K562 (cell line): ENCODE results near the gene ALDH7A1. TPM values are rescaled to one million over a fixed set of nuclear protein-coding genes. Genes with fewer than 3 reads are reported as not detected.

Experiments used
- BHLHE40 ChIP-seq: IDR thresholded peaks from 2 replicates; pipeline ENCODE4 v1.6.1; 2011; ENCODE audit warnings: low read length, improper control_type of control experiment
- DPF2 ChIP-seq: fragments of 450-650 bp; IDR thresholded peaks from 2 replicates; pipeline ENCODE4 v1.6.1; 2016
- ETS2 ChIP-seq: IDR thresholded peaks from 2 replicates; pipeline ENCODE4 v1.6.1; 2016; ENCODE audit warnings: borderline replicate concordance, missing genetic modification characterization, mild to moderate bottlenecking, moderate library complexity, missing compliant biosample characterization; ENCODE audit not compliant: poor library complexity, severe bottlenecking
- EWSR1 ChIP-seq: fragments of 450-650 bp; IDR thresholded peaks from 2 replicates; pipeline ENCODE4 v1.6.1; 2018; ENCODE audit warnings: borderline replicate concordance, mild to moderate bottlenecking, low read depth, moderate library complexity; ENCODE audit not compliant: partially characterized antibody
- FIP1L1 ChIP-seq: fragments of 200-400 bp; formaldehyde crosslinking; IDR thresholded peaks from 2 replicates; pipeline ENCODE4 v1.6.1; 2018; ENCODE audit warnings: mild to moderate bottlenecking, low read depth, low read length; ENCODE audit not compliant: poor library complexity, severe bottlenecking
- GTF2B ChIP-seq: IDR thresholded peaks from 2 replicates; pipeline ENCODE4 v1.6.1; 2011; ENCODE audit not compliant: insufficient read length; ENCODE audit errors: extremely low read depth
- KLF13 ChIP-seq: fragments of 450-650 bp; IDR thresholded peaks from 2 replicates; pipeline ENCODE4 v1.6.1; 2016; ENCODE audit warnings: missing genetic modification characterization, low read depth, mild to moderate bottlenecking, missing compliant biosample characterization, moderate library complexity, borderline replicate concordance
- TSC22D4 ChIP-seq: fragments of 450-650 bp; IDR thresholded peaks from 2 replicates; pipeline ENCODE4 v1.6.1; 2016; ENCODE audit warnings: missing genetic modification characterization, missing biosample characterization, control low read depth
- ZBTB9 ChIP-seq: fragments of 450-650 bp; formaldehyde crosslinking; IDR thresholded peaks from 2 replicates; pipeline ENCODE4 v1.4.0; 2020; ENCODE audit warnings: mild to moderate bottlenecking, moderate library complexity
- ZNF143 ChIP-seq: sonication (generic); formaldehyde crosslinking; IDR thresholded peaks from 2 replicates; pipeline ENCODE4 v1.9.0; 2022; ENCODE audit warnings: mild to moderate bottlenecking, missing genetic modification reagents
- ZNF507 ChIP-seq: conservative IDR thresholded peaks from 2 replicates; pipeline ENCODE4 v1.6.1; 2017; ENCODE audit warnings: missing genetic modification characterization, missing compliant biosample characterization
- ZNF76 ChIP-seq: fragments of 250-450 bp; sonication (Bioruptor Pico); IDR thresholded peaks from 2 replicates; pipeline ENCODE4 v1.4.0; 2020; ENCODE audit warnings: mild to moderate bottlenecking, moderate library complexity, borderline replicate concordance
- polyA plus RNA-seq, 8 experiments: library from polyadenylated mRNA; depleted of rRNA in 4 of 8; stranded (reverse) in 5 of 8; unstranded in 3 of 8; fragments of >200 nt; fragmentation: Nextera tagmentation in 2 of 8; fragmentation: Illumina TruSeq in 1 of 8; extraction: Ambion mirVana in 2 of 8; extraction: Trizol in 1 of 8; gene quantifications; 2 replicates each; pipeline versions ENCODE4 v1.2.1 to v1.2.3, GENCODE V29; 2011 to 2014; ENCODE audit warnings: inconsistent platforms in 1 of 8, missing spikeins in 1 of 8
- total RNA-seq, 7 experiments: library from RNA; depleted of rRNA in 6 of 7; stranded (reverse); fragments of >200 nt in 6 of 7; fragmentation: Illumina TruSeq in 2 of 7; extraction: Trizol in 2 of 7; gene quantifications; 2 replicates each; pipeline versions ENCODE4 v1.2.1 to v1.2.3, GENCODE V29; 2011 to 2021; ENCODE audit warnings: low replicate concordance in 1 of 7
- TF ChIP-seq, protein P1 (sequence below): fragments of 200-600 bp; sonication (generic); IDR thresholded peaks from one replicate; pipeline ENCODE4 v1.6.1; 2012; ENCODE audit warnings: mild to moderate bottlenecking, low read depth, low read length, inconsistent platforms
- TF ChIP-seq, protein P2 (sequence below): fragments of 450-650 bp; IDR thresholded peaks from 2 replicates; pipeline ENCODE4 v1.6.1; 2016; ENCODE audit warnings: low read depth, mild to moderate bottlenecking, moderate library complexity

The ALDH7A1 gene
- total and polyA plus RNA-seq, 9 of the 15 experiments (the other 6 are each of a cell fraction or from before 2014, with no cell fraction given), result 0.04 to 0.49 TPM; not detected in 7

GRCh38 chr5:126531543-126532120 lies 63.4 kb downstream of the ALDH7A1 start (continued):
- TF ChIP-seq, protein P1, sequence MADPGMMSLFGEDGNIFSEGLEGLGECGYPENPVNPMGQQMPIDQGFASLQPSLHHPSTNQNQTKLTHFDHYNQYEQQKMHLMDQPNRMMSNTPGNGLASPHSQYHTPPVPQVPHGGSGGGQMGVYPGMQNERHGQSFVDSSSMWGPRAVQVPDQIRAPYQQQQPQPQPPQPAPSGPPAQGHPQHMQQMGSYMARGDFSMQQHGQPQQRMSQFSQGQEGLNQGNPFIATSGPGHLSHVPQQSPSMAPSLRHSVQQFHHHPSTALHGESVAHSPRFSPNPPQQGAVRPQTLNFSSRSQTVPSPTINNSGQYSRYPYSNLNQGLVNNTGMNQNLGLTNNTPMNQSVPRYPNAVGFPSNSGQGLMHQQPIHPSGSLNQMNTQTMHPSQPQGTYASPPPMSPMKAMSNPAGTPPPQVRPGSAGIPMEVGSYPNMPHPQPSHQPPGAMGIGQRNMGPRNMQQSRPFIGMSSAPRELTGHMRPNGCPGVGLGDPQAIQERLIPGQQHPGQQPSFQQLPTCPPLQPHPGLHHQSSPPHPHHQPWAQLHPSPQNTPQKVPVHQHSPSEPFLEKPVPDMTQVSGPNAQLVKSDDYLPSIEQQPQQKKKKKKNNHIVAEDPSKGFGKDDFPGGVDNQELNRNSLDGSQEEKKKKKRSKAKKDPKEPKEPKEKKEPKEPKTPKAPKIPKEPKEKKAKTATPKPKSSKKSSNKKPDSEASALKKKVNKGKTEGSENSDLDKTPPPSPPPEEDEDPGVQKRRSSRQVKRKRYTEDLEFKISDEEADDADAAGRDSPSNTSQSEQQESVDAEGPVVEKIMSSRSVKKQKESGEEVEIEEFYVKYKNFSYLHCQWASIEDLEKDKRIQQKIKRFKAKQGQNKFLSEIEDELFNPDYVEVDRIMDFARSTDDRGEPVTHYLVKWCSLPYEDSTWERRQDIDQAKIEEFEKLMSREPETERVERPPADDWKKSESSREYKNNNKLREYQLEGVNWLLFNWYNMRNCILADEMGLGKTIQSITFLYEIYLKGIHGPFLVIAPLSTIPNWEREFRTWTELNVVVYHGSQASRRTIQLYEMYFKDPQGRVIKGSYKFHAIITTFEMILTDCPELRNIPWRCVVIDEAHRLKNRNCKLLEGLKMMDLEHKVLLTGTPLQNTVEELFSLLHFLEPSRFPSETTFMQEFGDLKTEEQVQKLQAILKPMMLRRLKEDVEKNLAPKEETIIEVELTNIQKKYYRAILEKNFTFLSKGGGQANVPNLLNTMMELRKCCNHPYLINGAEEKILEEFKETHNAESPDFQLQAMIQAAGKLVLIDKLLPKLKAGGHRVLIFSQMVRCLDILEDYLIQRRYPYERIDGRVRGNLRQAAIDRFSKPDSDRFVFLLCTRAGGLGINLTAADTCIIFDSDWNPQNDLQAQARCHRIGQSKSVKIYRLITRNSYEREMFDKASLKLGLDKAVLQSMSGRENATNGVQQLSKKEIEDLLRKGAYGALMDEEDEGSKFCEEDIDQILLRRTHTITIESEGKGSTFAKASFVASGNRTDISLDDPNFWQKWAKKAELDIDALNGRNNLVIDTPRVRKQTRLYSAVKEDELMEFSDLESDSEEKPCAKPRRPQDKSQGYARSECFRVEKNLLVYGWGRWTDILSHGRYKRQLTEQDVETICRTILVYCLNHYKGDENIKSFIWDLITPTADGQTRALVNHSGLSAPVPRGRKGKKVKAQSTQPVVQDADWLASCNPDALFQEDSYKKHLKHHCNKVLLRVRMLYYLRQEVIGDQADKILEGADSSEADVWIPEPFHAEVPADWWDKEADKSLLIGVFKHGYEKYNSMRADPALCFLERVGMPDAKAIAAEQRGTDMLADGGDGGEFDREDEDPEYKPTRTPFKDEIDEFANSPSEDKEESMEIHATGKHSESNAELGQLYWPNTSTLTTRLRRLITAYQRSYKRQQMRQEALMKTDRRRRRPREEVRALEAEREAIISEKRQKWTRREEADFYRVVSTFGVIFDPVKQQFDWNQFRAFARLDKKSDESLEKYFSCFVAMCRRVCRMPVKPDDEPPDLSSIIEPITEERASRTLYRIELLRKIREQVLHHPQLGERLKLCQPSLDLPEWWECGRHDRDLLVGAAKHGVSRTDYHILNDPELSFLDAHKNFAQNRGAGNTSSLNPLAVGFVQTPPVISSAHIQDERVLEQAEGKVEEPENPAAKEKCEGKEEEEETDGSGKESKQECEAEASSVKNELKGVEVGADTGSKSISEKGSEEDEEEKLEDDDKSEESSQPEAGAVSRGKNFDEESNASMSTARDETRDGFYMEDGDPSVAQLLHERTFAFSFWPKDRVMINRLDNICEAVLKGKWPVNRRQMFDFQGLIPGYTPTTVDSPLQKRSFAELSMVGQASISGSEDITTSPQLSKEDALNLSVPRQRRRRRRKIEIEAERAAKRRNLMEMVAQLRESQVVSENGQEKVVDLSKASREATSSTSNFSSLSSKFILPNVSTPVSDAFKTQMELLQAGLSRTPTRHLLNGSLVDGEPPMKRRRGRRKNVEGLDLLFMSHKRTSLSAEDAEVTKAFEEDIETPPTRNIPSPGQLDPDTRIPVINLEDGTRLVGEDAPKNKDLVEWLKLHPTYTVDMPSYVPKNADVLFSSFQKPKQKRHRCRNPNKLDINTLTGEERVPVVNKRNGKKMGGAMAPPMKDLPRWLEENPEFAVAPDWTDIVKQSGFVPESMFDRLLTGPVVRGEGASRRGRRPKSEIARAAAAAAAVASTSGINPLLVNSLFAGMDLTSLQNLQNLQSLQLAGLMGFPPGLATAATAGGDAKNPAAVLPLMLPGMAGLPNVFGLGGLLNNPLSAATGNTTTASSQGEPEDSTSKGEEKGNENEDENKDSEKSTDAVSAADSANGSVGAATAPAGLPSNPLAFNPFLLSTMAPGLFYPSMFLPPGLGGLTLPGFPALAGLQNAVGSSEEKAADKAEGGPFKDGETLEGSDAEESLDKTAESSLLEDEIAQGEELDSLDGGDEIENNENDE, result no peak
- no peak for TF ChIP-seq GTF2B
- TF ChIP-seq ETS2 (tag), result no peak
- TF ChIP-seq ZBTB9 (CRISPR knock-in tag), result no peak
- peak; percentile 88 for TF ChIP-seq DPF2
- TF ChIP-seq BHLHE40, result no peak
- TF ChIP-seq FIP1L1, result no peak
- no peak for TF ChIP-seq ZNF143 (CRISPR knock-in tag)
- no peak for TF ChIP-seq TSC22D4 (tag)
- no peak for TF ChIP-seq ZNF76
- TF ChIP-seq EWSR1, result no peak
- TF ChIP-seq, protein P2, sequence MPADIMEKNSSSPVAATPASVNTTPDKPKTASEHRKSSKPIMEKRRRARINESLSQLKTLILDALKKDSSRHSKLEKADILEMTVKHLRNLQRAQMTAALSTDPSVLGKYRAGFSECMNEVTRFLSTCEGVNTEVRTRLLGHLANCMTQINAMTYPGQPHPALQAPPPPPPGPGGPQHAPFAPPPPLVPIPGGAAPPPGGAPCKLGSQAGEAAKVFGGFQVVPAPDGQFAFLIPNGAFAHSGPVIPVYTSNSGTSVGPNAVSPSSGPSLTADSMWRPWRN, result no peak
- no peak for TF ChIP-seq ZNF507 (tag)
- no peak for TF ChIP-seq KLF13 (tag)
